ENCODE data around the gene FAM136A.
"Not testable (repeated sequence)": the region's sequence is repeated elsewhere in the genome, so short reads cannot be mapped to it uniquely, and the experiment has no call there.

Gene FAM136A

DNA sequence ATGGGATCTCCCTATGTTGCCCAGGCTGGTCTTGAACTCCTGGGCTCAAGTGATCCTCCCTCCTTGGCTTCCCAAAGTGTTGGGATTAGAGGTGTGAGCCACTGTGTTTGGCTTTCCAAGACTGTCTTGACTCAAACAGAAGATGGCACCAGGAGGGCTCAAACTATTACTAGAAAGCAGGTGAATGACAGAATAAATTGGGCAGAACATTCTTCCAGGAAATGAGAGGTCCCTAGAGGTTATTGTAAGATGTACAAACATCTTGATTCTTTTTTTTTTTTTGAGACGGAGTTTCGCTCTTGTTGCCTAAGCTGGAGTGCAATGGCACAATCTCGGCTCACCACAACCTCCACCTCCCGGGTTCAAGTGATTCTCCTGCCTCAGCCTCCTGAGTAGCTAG, 4.0 kb downstream of the FAM136A start:
- DNase-seq (ENCODE audit: low read depth), result not testable (repeated sequence)

DNA sequence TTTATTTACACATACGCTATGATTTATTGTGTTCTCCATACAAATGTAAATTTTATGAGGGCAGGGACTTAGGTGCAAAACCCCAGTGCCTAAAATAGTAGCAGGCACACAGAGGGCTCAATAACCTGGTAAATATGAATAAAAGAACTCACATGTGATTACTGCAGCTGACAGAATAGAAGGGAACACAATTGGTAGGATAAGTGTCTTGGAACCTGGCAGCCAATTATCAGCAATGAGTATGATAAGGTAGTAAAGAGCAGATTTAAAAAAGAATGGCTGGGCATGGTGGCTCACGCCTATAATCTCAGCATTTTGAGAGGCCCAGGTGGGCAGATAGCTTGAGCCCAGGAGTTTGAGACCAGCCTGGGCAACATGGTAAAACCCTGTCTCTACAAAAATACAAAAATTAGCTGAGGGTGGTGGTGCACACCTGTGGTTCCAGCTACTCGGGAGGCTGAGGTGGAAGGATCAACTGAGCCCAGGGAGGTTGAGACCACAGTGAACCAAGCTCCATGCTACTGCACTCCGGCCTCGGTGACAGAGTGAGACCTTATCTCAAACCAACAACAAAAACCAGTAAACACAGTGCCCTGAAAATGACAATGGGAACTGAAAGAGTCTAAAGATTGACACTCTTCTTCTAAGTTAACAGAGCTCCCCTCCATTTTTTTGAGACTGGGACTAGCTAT, 18.2 kb downstream of the FAM136A start:
- no peak for DNase-seq (ENCODE audit: low read depth)

DNA sequence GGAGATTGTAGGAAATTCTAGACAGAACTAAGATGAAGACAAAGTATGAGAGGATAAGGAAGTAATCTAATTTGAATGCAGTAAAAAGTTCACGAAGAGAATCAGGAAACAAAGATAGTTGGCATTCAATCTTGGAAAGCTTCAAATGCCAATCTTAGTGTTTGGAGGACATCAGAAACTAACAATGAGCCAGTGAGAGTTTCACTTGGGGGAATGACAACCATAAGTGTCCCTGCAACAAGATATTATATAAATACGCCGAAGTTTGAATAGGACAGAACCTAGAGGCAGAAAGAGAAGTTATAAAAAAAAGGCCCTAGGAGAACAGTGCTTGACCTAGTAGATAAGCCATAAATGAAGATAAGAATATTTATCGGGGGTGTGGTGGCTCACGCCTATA, 19.4 kb downstream of the FAM136A start:
- no peak for DNase-seq (ENCODE audit: low read depth)

DNA sequence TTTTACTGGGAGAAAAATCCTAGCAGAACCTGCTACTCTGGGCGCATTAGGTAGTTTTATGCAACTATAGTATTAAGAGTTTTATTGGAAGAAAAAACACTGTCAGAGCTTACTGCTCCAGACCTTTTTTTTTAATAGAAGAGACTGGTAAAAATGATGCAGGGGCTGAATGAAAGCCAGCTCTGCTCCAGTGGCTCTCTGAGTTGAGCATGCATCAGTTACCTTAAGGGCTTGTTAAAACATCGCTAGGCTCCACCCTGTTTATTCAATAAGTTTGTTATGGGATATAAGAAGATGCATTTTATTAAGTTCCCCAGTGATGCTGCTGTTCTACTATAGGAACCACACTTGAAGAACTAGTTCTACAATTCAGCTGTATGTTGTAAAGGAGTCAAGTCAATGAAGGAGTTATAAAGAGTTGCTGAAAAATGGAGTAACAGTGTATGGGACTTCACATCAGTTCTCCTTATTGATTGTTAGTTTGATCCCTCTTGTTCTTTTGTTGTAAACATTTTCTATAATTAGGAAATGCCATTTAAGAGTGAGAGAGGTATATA, 21.5 kb downstream of the FAM136A start:
- no peak for DNase-seq (ENCODE audit: low read depth)

DNA sequence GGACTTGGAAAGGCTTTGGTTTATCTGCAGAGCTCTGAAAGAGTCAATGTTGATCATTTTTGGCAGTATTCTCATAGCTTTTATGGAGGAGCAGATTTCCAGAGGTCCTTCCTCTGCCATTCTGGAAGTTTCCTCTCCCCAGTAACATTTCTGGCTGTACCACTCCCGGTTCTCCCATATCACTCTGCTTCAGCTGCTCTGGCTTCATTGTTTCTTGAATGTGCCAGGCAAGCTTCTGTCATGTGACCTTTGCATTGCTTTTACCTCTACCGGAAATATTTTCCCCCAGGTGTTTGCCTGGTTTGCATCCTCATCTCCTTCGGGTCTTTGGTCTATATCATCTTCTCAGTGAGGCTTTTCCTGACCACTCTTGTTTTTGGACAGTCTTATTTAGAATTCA, 31.5 kb downstream of the FAM136A start:
- DNase-seq (ENCODE audit: low read depth), result no peak

DNA sequence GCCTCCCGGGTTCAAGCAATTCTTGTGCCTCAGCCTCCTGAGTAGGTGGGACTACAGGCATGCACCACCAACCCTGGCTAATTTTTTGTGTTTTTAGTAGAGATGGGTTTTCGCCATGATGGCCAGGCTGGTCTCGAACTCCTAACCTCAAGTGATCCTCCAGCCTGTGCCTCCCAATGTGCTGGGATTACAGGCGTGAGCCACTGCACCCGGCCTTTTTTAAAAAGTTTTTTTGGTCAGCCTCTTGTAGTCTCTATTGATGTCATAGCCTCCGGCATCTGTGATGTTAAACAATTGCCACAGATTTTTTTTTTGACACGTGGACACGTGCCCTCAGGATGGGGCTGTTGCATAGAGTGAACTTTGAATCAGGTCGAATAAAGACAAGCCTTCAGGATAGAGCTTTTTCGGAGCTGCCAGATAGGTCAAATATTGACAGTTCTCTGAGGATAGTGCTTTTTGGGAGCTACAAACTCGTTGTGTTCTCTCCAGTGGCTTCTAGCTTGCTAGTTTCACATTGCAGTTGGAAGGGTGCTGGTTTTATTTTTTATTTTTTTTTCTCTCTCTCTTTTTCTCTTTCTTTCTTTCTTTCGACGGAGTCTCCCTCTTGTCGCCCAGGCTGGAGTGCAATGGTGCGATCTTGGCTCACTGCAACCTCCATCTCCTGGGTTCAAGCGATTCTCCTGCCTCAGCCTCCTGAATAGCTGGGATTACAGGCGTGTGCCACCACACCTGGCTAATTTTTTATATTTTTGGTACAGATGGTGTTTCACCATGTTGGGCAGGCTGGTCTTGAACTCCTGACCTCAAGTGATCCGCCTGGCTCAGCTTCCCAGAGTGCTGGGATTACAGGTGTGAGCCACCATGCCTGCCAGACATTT, 32.2 kb downstream of the FAM136A start:
- not testable (repeated sequence) for DNase-seq (ENCODE audit: low read depth)

DNA sequence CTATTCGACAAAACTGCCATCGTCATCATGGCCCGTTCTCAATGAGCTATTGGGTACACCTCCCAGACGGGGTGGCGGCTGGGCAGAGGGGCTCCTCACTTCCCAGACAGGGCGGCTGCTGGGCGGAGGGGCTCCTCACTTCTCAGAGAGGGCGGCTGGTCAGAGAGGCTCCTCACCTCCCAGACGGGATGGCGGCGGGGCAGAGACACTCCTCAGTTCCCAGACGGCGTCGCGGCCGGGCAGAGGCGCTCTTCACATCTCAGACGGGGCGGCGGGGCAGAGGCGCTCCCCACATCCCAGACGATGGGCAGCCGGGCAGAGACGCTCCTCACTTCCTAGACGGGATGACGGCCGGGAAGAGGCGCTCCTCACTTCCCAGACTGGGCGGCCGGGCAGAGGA, 34.9 kb downstream of the FAM136A start:
- DNase-seq (ENCODE audit: low read depth), result not testable (repeated sequence)

DNA sequence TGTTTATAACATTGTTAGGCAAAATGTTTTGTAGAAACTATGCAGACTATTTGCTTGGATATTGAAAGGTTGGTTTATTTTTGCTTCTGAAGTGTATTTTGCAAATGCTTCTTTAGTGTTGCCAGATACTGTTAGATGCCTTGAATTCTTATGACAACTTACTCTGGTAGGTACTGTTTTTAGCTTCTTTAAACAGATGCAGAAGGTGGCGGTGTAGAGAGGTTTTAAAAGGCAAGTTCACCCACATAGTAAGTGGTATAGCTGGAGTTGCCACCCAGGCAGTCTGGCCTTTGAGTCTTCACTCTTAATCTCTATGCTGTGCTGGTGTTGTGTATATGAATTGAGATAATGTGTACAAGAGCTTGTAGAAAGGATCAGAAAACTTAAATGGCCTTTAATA, 40.4 kb downstream of the FAM136A start:
- DNase-seq (ENCODE audit: low read depth), result no peak

DNA sequence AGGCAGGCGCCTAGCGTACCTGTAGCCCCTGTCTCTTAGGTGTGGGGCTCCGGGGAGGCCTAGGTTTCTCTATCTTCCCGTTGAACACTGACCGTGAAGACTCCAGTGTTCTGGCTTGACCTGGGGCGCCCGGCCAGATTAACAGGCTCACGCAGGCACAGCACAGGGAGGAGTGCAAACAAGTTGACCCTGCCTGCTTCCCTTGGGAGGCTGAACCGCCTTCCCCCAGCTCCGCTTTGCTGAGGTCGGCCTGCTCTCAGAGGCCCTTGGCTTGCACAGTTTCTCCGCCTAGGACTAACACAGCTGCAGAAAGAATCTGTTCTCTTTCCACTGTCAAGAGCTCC, 43.4 kb downstream of the FAM136A start:
- peak; percentile 54 for DNase-seq (ENCODE audit: low read depth)

DNA sequence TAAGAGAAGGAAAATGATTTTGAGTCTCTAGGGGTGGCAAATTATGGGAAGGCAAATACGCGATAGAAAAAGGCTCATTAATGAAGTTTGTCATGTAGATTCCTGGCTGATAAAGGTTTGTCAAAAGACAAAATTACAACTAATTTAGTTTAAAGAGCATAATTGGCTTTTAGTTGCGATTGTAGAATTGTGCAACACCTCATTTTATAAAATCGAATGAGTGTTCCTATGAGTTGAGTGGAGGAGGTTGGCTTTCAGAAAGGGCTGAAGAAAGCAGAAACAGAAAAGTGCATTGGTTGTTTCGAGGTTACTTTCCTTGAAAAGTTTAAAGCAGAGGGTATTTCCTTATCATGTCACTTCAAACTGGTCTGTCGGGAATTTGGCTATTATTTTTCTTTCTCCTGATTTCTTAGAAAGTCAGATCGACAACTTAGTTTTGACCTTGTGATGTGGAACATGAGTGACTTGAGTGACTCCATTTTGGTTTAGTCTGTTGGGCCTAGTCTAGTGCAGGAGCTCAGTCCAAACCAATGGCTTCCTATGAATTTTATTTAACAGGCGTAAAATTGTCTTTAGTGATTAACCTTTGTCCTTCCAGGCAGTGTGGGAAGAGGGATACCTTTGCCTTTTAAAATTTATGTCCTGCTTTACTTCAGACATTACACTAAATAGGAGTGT, 46.1 kb downstream of the FAM136A start:
- DNase-seq (ENCODE audit: low read depth), result no peak

DNA sequence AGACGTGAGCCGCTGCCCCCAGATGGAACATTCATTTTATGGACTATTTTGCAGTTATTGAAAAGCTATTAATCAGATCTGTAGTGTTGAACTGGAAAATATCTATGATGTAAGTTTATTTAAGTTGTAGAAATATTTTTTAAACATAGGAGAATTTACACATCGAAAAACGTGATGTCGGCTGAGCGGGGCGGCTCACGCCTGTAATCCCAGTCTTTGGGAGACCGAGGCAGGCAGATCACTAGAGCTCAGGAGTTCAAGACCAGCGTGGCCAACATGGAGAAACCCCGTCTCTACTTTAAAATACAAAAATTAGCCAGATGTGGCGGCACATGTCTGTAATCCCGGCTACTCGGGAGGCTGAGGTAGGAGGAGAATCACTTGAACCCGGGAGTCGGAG, 51.4 kb downstream of the FAM136A start:
- DNase-seq (ENCODE audit: low read depth), result no peak

DNA sequence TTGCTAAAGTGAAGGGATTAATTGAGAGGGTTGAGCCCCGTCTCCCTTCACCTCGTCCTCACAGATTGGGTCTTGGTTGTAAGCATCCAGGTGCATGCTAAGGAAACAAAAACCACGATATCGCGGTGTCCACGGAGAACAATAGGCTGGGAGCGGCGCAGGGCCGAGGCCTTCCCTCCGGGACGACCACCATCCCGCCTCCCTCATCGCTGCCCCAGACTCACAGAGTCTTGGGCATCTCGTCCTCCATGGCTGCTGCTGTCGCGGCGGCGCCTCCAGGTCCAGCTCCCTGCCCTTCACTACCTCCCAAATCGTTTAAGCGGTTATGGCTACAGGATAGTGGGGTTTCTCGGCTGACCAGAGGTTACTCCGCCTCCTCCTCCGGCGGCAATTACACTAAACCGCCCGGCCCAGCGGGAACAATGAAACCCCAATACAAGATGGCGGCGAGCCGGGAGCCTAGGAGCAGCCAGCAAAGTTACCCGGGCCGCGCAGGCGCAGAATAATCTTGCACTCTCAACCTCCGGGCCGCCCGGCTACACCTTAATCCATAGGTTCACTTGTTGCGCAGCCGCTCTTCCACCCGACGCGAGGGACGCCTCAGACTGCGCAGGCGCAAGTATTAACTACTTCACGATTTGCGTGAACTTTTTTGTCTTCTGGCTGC, 53.6 kb downstream of the FAM136A start, which contains the start of gene TIA1:
Gene TIA1, minus strand, starts transcription at position 448 of the 667 bp plus-strand sequence. Its CDS starts 198 bp downstream, at position 250.
- peak; percentile 98 for DNase-seq (ENCODE audit: low read depth)

DNA sequence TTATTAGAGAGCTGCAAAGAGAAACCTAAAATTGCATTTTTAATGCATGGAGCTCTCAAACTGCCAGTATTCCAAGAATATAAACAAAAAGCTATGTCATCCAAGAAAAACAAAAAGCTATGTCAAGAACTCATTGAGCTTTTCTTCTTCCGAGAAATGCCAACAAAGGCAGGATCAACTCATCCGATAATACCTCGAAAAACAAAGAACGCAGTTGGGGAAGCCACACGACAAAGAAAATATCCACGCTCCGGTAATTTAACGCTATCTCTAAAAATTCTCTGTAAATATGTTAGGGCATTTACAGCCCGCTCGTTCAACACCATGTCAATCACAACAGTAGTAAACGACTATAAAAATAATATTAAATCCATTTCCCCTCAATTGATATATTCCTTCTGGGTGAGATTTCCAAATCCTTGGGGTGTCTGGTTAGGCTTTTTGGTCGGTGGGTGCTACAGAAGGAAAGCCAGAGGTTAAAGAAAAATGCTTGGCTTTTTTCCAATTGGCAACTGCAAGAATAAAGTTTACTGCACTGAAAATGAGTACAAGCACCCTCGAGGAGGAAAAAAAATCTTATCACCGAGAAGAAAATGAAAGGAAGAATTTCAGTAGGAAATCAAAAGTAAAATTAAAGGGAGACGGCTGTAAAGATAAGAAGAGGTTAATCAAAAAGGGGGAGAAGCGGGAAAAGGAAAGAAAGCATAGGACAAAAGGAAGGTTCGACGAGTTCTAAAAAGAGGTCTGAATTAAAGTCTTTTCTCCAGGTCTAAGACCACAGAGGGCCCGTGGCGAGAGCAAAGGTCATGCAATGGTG, 54.3 kb downstream of the FAM136A start:
- DNase-seq (ENCODE audit: low read depth), result no peak

Measured in fibroblast of the conjunctiva (primary cell).